ENCODE results near the gene CCL17. TPM values are rescaled to one million over a fixed set of nuclear protein-coding genes. Genes with fewer than 3 reads are reported as not detected.

Gene CCL17
- total RNA-seq, 1 experiment from 2014 or later = not detected

DNA sequence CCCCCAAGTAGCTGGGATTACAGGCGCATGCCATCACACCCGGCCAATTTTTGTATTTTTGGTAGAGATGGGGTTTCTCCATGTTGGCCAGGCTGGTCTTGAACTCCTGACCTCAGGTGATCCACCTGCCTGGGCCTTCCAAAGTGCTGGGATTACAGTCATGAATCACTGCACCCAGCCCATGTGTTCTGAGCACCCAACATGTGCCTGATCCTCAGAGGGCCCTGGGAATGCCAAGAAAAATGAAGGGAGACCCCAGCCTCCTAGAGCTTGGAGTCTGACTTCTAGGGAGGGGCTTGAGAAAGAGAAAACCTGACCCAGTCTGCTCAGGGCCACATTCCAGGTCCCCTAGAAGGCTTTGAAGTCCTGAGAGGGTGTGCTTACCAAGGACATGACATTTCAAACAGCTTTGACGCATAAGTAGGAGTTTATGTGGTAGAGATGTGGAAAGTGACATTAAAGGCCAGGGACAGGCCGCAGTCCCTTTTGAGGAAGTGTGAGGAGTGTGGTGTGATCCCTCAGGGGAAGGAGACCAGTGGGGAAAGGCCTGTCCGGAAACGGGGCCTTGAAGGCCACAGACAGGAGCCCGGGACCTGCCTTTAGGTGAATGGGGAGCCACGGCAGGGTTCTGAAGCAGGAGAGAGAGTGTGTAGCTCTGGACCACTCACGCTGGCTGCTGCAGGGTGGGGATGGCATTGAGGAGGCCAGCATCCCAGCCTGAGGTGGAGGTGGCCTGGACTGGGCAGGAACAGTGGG lies 47.1 kb upstream of the CCL17 start:
- H3K4me3 Mint-ChIP-seq (ENCODE audit: unreplicated experiment) = no peak overlapping the region
- no TSS peak for BruUV-seq (replicated peaks)
- no peaks in the 10 kb centered on the region for H3K4me1 Mint-ChIP-seq (ENCODE audit: insufficient read depth, unreplicated experiment)
- no peak overlapping the region for H3K27ac Mint-ChIP-seq (ENCODE audit: low read depth, unreplicated experiment)
- no peaks in the 10 kb centered on the region for H3K27me3 Mint-ChIP-seq (ENCODE audit: insufficient read depth, unreplicated experiment)
- TF ChIP-seq, protein P1, sequence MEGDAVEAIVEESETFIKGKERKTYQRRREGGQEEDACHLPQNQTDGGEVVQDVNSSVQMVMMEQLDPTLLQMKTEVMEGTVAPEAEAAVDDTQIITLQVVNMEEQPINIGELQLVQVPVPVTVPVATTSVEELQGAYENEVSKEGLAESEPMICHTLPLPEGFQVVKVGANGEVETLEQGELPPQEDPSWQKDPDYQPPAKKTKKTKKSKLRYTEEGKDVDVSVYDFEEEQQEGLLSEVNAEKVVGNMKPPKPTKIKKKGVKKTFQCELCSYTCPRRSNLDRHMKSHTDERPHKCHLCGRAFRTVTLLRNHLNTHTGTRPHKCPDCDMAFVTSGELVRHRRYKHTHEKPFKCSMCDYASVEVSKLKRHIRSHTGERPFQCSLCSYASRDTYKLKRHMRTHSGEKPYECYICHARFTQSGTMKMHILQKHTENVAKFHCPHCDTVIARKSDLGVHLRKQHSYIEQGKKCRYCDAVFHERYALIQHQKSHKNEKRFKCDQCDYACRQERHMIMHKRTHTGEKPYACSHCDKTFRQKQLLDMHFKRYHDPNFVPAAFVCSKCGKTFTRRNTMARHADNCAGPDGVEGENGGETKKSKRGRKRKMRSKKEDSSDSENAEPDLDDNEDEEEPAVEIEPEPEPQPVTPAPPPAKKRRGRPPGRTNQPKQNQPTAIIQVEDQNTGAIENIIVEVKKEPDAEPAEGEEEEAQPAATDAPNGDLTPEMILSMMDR (IDR thresholded peaks at IDR 0.05; ENCODE audit: unreplicated experiment) = no peak
- no peaks in the 10 kb centered on the region for H3K36me3 Mint-ChIP-seq (ENCODE audit: insufficient read depth, unreplicated experiment)
- intact Hi-C loops (cut with micrococcal nuclease) = no loop called here
- no peak for DNase-seq (ENCODE audit: unreplicated experiment)
- H3K9me3 Mint-ChIP-seq (ENCODE audit: unreplicated experiment) = no peaks in the 10 kb centered on the region
- CTCF ChIA-PET = interaction anchor here (0.7 kb wide), 1 partner anchor 62 kb away, joined by 3 read pairs; no protein-coding TSS in a partner anchor
- POLR2A ChIA-PET = interaction anchor here (0.5 kb wide), 1 partner anchor 101 kb away, joined by 3 read pairs; no protein-coding TSS in a partner anchor

DNA sequence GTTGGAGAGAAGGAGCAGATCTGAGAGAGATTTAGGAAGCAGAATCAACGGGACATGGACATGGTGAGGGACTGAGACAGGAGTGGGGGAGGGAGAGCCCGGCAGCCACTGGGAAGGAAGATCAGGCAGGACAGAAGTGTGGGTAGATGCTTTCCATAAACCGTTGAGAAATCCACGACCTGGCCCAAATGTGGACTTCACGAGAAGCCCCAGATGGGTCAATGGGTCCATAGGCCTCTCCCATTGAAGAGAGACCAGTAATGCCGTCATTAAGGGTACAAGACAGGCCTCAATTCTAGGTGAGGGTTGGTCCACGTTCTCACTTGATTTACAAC lies 46.5 kb upstream of the CCL17 start:
- H3K27ac Mint-ChIP-seq (ENCODE audit: low read depth, unreplicated experiment) = no peak overlapping the region
- POLR2A ChIA-PET = interaction anchor here (0.5 kb wide), 1 partner anchor 100 kb away, joined by 3 read pairs; no protein-coding TSS in a partner anchor
- no TSS peak for BruUV-seq (replicated peaks)

DNA sequence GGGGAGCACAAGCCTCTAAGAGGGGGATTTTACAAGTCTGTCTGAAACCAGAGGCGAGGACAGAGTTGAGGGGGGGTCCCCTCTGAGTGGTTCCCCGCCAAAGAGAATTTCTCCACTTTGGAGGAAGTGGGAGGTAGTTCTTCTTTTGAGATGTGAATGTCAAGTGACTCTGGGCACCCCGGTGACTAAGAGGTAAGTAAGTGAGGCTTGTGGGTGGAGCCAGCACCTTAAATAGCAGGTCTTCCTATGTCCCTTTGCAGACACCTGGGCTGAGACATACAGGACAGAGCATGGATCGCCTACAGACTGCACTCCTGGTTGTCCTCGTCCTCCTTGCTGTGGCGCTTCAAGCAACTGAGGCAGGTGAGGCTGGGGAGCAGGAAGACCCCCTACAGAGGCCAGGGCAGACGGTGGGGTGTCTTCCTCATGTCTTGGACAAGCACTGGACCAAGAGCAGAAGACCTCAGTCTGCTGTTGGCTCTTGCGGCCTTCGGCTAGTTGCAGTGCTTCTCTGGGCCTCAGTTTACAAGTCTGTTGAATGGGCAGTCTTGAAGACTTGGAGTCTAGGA lies 46.0 kb upstream of the CCL17 start, which contains the start of gene CCL22:
Gene CCL22 (plus strand): TSS at position 257 of the 569 bp plus-strand sequence. CDS start 34 bp downstream, at position 291.
- no TSS peak for BruUV-seq (replicated peaks)
- Mint-ChIP-seq H3K4me1 (ENCODE audit: insufficient read depth, unreplicated experiment) (no peaks in the 10 kb centered on the region), H3K36me3 (ENCODE audit: insufficient read depth, unreplicated experiment) (no peaks in the 10 kb centered on the region), H3K27me3 (ENCODE audit: insufficient read depth, unreplicated experiment) (no peaks in the 10 kb centered on the region), H3K27ac (ENCODE audit: low read depth, unreplicated experiment) (no peak within 1 kb of the TSS), H3K9me3 (ENCODE audit: unreplicated experiment) (no peaks in the 10 kb centered on the region), H3K4me3 (ENCODE audit: unreplicated experiment) (no peak within 1 kb of the TSS)
- ChIA-PET CTCF (no interaction called here), POLR2A (no interaction called here)
- DNase-seq (ENCODE audit: unreplicated experiment) = no peak
- TF ChIP-seq, protein P1 (IDR thresholded peaks at IDR 0.05; ENCODE audit: unreplicated experiment) = no peak
- intact Hi-C loops (cut with micrococcal nuclease) = no loop called here

More for the DNA sequence above, 46.5 kb upstream of the CCL17 start:
- CTCF ChIA-PET = no interaction called here
- Mint-ChIP-seq H3K9me3 (ENCODE audit: unreplicated experiment) (no peaks in the 10 kb centered on the region), H3K4me1 (ENCODE audit: insufficient read depth, unreplicated experiment) (no peaks in the 10 kb centered on the region), H3K27me3 (ENCODE audit: insufficient read depth, unreplicated experiment) (no peaks in the 10 kb centered on the region), H3K36me3 (ENCODE audit: insufficient read depth, unreplicated experiment) (no peaks in the 10 kb centered on the region), H3K4me3 (ENCODE audit: unreplicated experiment) (no peak overlapping the region)
- TF ChIP-seq, protein P1 (IDR thresholded peaks at IDR 0.05; ENCODE audit: unreplicated experiment) = no peak
- DNase-seq (ENCODE audit: unreplicated experiment) = no peak
- intact Hi-C loops (cut with micrococcal nuclease) = no loop called here

DNA sequence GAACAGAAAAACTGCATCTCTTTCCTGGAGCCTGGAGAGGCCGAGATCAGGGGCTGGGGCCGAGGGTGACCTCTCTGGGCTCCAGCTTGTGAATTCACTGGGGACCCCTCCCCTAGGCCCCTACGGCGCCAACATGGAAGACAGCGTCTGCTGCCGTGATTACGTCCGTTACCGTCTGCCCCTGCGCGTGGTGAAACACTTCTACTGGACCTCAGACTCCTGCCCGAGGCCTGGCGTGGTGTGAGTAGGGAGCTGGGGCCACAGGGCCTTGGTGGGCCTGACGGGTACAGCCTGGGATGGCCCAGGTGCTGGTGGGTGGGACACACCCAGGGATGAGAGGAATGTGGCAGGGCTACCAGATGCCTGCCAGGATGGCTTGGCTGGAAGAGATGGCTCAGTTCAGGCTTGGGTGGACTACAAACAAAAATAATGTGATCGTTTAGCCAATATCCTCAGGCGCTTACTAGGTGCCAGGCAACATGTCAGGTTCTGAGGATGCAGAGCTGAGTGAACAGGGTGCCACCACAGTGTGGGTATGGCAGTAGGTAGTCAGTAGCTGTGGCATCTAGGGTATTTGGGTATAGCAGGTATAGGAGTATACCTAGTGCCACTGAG lies 44.1 kb upstream of the CCL17 start:
- ChIA-PET POLR2A (no interaction called here), CTCF (interaction anchor here (0.7 kb wide), 4 partner anchors 44 to 304 kb away, joined by 3 to 4 read pairs (median 3); no protein-coding TSS in a partner anchor)
- no peaks in the 10 kb centered on the region for H3K4me1 Mint-ChIP-seq (ENCODE audit: insufficient read depth, unreplicated experiment)
- no peak for DNase-seq (ENCODE audit: unreplicated experiment)
- H3K36me3 Mint-ChIP-seq (ENCODE audit: insufficient read depth, unreplicated experiment) = no peaks in the 10 kb centered on the region
- H3K4me3 Mint-ChIP-seq (ENCODE audit: unreplicated experiment) = no peak overlapping the region
- TF ChIP-seq, protein P1 (IDR thresholded peaks at IDR 0.05; ENCODE audit: unreplicated experiment) = no peak
- no peak overlapping the region for H3K27ac Mint-ChIP-seq (ENCODE audit: low read depth, unreplicated experiment)
- H3K27me3 Mint-ChIP-seq (ENCODE audit: insufficient read depth, unreplicated experiment) = no peaks in the 10 kb centered on the region
- no peaks in the 10 kb centered on the region for H3K9me3 Mint-ChIP-seq (ENCODE audit: unreplicated experiment)
- intact Hi-C loops (cut with micrococcal nuclease) = no loop called here
- BruUV-seq (replicated peaks) = no TSS peak
